Measurements from ENCODE around the gene FOXP4. TPM values are rescaled to one million over a fixed set of nuclear protein-coding genes. Genes with fewer than 3 reads are reported as not detected.
A peak's percentile ranks its signal among the peaks of the same experiment; 100 is the strongest.
"Not testable (repeated sequence)": the region's sequence is repeated elsewhere in the genome, so short reads cannot be mapped to it uniquely, and the experiment has no call there.

The FOXP4 gene
- total and polyA plus RNA-seq, 4 donors, result 9.1 to 36.2 (median 21.5) TPM

DNA sequence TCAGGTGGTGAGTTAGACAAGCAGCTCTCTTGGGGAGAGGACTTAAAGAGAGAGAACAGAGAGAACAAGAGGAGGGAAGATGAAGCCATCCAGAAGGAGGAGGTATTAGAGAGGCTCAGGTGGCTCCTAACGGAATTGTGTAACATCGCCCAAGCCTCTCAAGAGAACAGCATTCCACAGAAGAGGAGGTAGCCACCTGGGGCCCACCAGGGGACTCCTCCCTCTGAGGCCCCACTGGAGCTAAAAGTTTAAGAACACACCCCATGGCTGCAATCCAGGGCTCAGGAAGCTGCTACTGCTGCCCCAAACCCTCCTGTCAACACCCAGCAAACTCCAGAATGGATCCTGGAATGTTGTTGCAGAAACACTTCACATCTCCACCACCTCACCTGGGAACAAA is 68.5 kb downstream of the FOXP4 start:
- no peak for DNase-seq
- no peak overlapping the region for H3K27ac ChIP-seq (ENCODE audit: low read depth in 1 of 2, low read length in 2 of 2)
- WGBS, 2 donors, result 87 to 92% methylated on average over 2 of the region's 2 CpGs
- H3K4me3 ChIP-seq (ENCODE audit: low read length in 2 of 2), result no peak overlapping the region
- no peak for ATAC-seq (ENCODE audit: low FRiP score)
- H3K9me3 ChIP-seq (ENCODE audit: control insufficient read depth, low read length), result no peaks in the 10 kb centered on the region
- intact Hi-C loops (cut with DNase I), result no loop called here
- H3K27me3 ChIP-seq (ENCODE audit: control insufficient read depth in 1 of 2, insufficient read depth in 2 of 2, low read length in 1 of 2), result no peaks in the 10 kb centered on the region
- no peaks in the 10 kb centered on the region for H3K36me3 ChIP-seq (ENCODE audit: control insufficient read depth in 1 of 2, insufficient read depth in 2 of 2, low read length in 1 of 2)
- H3K4me1 ChIP-seq (ENCODE audit: control insufficient read depth in 1 of 2, insufficient read depth in 2 of 2, low read length in 2 of 2), result no peaks in the 10 kb centered on the region

DNA sequence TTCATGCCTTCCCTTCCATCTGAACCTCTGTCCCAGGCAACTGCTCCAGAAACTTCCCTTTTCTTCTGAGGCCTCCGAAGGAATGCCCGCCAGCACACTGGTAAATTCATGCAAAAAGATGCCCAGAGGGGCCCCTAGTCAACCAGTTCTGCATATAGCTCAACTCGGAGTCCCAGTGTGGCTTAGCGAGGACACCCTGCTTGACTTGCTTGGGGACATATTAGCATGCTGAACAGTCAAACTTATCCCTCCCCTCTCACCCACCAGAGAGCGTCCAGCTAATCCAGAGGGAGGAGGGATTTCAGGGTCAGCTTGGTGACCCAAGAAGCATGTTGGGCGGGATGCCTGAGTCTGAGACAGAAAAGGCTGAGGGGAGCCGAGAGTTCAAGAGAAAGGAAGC is 69.1 kb downstream of the FOXP4 start:
- ATAC-seq (ENCODE audit: low FRiP score), result no peak

DNA sequence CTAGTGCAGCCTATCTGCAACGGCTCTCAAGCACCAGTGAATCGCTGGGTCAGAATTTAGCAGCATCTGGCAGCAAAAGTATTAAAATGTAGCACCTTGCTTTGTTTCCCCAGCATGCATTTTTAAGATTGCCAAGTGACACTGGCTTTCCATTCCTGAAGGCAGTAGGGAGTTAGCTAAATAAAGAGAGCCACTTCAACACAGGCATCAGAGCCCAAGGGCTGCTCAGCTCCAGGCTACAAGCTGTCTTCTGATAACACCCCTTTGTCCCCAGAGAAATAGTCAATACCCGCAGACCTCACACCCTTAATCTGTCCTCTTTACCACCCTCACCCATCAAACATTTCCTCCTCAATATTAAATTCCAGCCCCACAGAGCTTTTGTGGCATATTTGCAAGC is 72.4 kb downstream of the FOXP4 start:
- no peak overlapping the region for H3K27ac ChIP-seq (ENCODE audit: low read depth in 1 of 2, low read length in 2 of 2)
- no peaks in the 10 kb centered on the region for H3K36me3 ChIP-seq (ENCODE audit: control insufficient read depth in 1 of 2, insufficient read depth in 2 of 2, low read length in 1 of 2)
- H3K4me1 ChIP-seq (ENCODE audit: control insufficient read depth in 1 of 2, insufficient read depth in 2 of 2, low read length in 2 of 2), result no peaks in the 10 kb centered on the region
- 52 to 57% methylated on average over 3 of the region's 3 CpGs for WGBS, 2 donors
- H3K9me3 ChIP-seq (ENCODE audit: control insufficient read depth, low read length), result peaks cover 10% of the 10 kb centered on the region
- ATAC-seq (ENCODE audit: low FRiP score) (no peak), DNase-seq (no peak)
- no peaks in the 10 kb centered on the region for H3K27me3 ChIP-seq (ENCODE audit: control insufficient read depth in 1 of 2, insufficient read depth in 2 of 2, low read length in 1 of 2)
- H3K4me3 ChIP-seq (ENCODE audit: low read length in 2 of 2), result no peak overlapping the region
- intact Hi-C loops (cut with DNase I), result no loop called here

More for the DNA sequence above, 69.1 kb downstream of the FOXP4 start:
- no peak overlapping the region for H3K4me3 ChIP-seq (ENCODE audit: low read length in 2 of 2)
- no peaks in the 10 kb centered on the region for H3K36me3 ChIP-seq (ENCODE audit: control insufficient read depth in 1 of 2, insufficient read depth in 2 of 2, low read length in 1 of 2)
- DNase-seq, result no peak
- H3K4me1 ChIP-seq (ENCODE audit: control insufficient read depth in 1 of 2, insufficient read depth in 2 of 2, low read length in 2 of 2), result no peaks in the 10 kb centered on the region
- H3K27me3 ChIP-seq (ENCODE audit: control insufficient read depth in 1 of 2, insufficient read depth in 2 of 2, low read length in 1 of 2), result no peaks in the 10 kb centered on the region
- no peaks in the 10 kb centered on the region for H3K9me3 ChIP-seq (ENCODE audit: control insufficient read depth, low read length)
- H3K27ac ChIP-seq (ENCODE audit: low read depth in 1 of 2, low read length in 2 of 2), result no peak overlapping the region
- intact Hi-C loops (cut with DNase I), result no loop called here
- 78 to 83% methylated on average over 7 of the region's 7 CpGs for WGBS, 2 donors

DNA sequence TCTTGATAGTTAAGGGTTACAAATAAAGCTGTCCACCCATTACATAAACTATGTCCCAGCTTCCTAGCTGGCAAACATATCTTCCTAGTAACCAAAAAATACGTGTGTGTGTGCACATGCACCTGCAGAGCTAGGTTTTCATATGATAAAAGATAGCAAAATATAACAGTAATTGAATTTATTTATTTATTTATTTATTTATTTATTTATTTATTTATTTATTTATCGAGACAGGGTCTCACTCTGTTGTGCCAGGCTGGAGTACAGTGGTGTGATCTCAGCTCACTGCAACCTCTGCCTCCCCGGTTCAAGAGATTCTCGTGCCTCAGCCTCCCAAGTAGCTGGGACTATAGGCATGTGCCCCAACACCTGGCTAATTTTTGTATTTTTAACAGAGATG is 73.0 kb downstream of the FOXP4 start:
- H3K27ac ChIP-seq (ENCODE audit: low read depth in 1 of 2, low read length in 2 of 2); H3K36me3 ChIP-seq (ENCODE audit: control insufficient read depth in 1 of 2, insufficient read depth in 2 of 2, low read length in 1 of 2); H3K27me3 ChIP-seq (ENCODE audit: control insufficient read depth in 1 of 2, insufficient read depth in 2 of 2, low read length in 1 of 2); H3K9me3 ChIP-seq (ENCODE audit: control insufficient read depth, low read length); H3K4me3 ChIP-seq (ENCODE audit: low read length in 2 of 2); ATAC-seq (ENCODE audit: low FRiP score); H3K4me1 ChIP-seq (ENCODE audit: control insufficient read depth in 1 of 2, insufficient read depth in 2 of 2, low read length in 2 of 2); intact Hi-C loops (cut with DNase I); DNase-seq: not testable (repeated sequence)
- WGBS, 2 donors, result 80 to 83% methylated on average over 4 of the region's 4 CpGs

DNA sequence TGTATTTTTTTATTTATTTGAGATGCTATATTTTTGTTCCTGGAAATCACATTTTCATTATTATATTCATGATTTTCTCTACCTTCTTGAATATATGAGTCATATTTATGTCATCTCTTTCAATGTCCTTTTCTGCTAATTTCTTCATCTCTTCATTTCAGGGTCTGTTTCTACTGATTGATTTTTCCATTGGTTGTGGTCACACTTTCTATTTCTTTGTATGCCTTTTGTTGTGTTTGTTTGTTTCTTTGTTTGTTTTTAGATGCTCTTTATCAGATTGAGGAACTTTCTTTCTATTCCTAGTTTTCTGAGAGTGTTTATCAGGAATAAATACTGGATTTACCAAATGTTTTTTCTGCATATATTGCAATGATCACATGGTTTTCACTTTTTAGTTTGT is 75.2 kb downstream of the FOXP4 start:
- intact Hi-C loops (cut with DNase I), result no loop called here
- Histone ChIP-seq H3K9me3 (ENCODE audit: control insufficient read depth, low read length) (peaks cover 10% of the 10 kb centered on the region), H3K4me1 (ENCODE audit: control insufficient read depth in 1 of 2, insufficient read depth in 2 of 2, low read length in 2 of 2) (no peaks in the 10 kb centered on the region), H3K4me3 (ENCODE audit: low read length in 2 of 2) (no peak overlapping the region), H3K27me3 (ENCODE audit: control insufficient read depth in 1 of 2, insufficient read depth in 2 of 2, low read length in 1 of 2) (peaks cover 0 to 1% of the 10 kb centered on the region in 2 donors), H3K36me3 (ENCODE audit: control insufficient read depth in 1 of 2, insufficient read depth in 2 of 2, low read length in 1 of 2) (no peaks in the 10 kb centered on the region), H3K27ac (ENCODE audit: low read depth in 1 of 2, low read length in 2 of 2) (no peak overlapping the region)
- ATAC-seq (ENCODE audit: low FRiP score), result no peak
- no peak for DNase-seq

DNA sequence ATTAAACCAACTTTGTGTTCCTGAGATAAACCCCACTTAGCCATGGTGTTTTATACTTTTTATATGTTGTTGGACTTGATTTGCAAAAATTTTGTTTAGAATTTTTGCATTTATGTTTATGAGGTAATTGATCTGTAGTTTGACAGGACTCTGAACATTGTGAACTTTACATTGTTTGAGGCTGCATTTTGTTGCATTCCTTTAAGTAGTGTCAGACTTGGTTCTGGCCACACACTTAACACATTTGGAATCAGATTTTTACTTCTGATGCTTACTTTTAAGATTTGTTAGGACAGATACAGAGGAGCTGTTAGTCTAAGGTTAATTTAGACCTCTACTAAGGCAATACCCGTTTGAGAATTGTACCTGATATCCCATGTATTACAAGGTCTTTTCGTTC is 75.6 kb downstream of the FOXP4 start:
- DNase-seq, result no peak
- Histone ChIP-seq H3K27ac (ENCODE audit: low read depth in 1 of 2, low read length in 2 of 2) (no peak overlapping the region), H3K27me3 (ENCODE audit: control insufficient read depth in 1 of 2, insufficient read depth in 2 of 2, low read length in 1 of 2) (peaks cover 0 to 1% of the 10 kb centered on the region in 2 donors), H3K4me1 (ENCODE audit: control insufficient read depth in 1 of 2, insufficient read depth in 2 of 2, low read length in 2 of 2) (no peaks in the 10 kb centered on the region), H3K9me3 (ENCODE audit: control insufficient read depth, low read length) (peaks cover 10% of the 10 kb centered on the region), H3K4me3 (ENCODE audit: low read length in 2 of 2) (no peak overlapping the region), H3K36me3 (ENCODE audit: control insufficient read depth in 1 of 2, insufficient read depth in 2 of 2, low read length in 1 of 2) (no peaks in the 10 kb centered on the region)
- 29% methylated on average over 2 of the region's 2 CpGs for WGBS, 2 donors
- ATAC-seq (ENCODE audit: low FRiP score), result no peak
- intact Hi-C loops (cut with DNase I), result no loop called here

DNA sequence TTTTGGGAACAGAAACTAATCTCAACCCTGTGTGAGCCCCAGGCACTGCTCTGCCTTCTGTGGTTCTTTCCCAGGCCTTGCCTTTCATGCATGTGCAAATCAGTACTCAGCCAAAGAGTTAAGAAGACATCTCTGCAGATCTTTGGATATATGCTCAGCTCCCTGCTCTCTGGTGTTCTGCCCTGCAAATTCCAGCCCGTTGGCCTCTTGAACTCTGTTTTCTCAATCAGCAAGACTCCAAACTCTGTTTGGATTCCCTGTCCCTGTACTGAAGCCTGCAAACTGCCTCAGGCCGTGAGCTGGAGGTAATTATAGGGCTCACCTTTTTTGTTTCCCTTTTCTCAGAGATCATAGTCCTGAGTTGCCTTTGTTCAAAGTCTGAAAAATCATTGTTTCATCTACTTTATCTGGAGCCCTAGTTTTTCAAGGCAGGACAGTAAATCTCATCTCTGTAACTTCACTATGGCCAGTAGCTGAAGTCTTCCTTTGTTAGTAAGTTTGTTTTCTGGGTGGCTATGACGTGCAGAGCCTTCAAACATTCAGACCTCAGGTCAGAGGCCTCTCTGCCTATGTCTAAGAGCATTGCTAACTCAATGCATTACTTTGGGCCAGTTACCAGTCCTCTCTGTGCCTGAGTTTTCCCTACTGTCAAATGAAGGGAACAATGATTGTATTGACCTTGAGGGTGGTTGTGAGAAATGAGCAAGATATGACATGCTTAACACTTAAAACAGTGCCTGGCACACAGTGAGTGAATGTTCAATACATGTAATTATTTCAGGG is 76.2 kb downstream of the FOXP4 start:
- Histone ChIP-seq H3K36me3 (ENCODE audit: control insufficient read depth in 1 of 2, insufficient read depth in 2 of 2, low read length in 1 of 2) (no peaks in the 10 kb centered on the region), H3K27me3 (ENCODE audit: control insufficient read depth in 1 of 2, insufficient read depth in 2 of 2, low read length in 1 of 2) (peaks cover 0 to 1% of the 10 kb centered on the region in 2 donors), H3K27ac (ENCODE audit: low read depth in 1 of 2, low read length in 2 of 2) (no peak overlapping the region), H3K4me1 (ENCODE audit: control insufficient read depth in 1 of 2, insufficient read depth in 2 of 2, low read length in 2 of 2) (no peaks in the 10 kb centered on the region), H3K4me3 (ENCODE audit: low read length in 2 of 2) (no peak overlapping the region), H3K9me3 (ENCODE audit: control insufficient read depth, low read length) (peaks cover 10% of the 10 kb centered on the region)
- no peak for ATAC-seq (ENCODE audit: low FRiP score)
- 53 to 57% methylated on average over 3 of the region's 3 CpGs for WGBS, 2 donors
- intact Hi-C loops (cut with DNase I), result no loop called here
- no peak for DNase-seq

DNA sequence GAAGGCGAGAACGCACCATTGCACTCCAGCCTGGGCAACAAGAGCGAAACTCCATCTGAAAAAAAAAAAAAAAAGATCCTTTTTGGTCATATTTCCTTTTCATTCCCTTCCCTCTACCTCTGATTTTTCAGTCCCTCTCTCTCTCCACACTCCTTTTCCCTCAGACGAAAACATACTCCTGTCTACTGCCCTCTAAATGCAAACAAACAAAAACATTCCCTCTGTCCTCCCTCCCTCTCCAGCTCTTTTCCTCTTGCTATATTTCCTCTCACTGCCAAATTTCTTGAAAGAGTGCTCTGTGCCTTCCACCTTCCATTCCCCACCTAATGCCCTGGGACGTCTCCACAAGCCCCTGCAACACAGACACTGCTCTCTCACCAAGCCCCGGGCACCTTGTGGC is 77.1 kb downstream of the FOXP4 start:
- Histone ChIP-seq H3K4me1 (ENCODE audit: control insufficient read depth in 1 of 2, insufficient read depth in 2 of 2, low read length in 2 of 2) (no peaks in the 10 kb centered on the region), H3K9me3 (ENCODE audit: control insufficient read depth, low read length) (peaks cover 10% of the 10 kb centered on the region), H3K4me3 (ENCODE audit: low read length in 2 of 2) (no peak overlapping the region), H3K27ac (ENCODE audit: low read depth in 1 of 2, low read length in 2 of 2) (no peak overlapping the region), H3K36me3 (ENCODE audit: control insufficient read depth in 1 of 2, insufficient read depth in 2 of 2, low read length in 1 of 2) (no peaks in the 10 kb centered on the region), H3K27me3 (ENCODE audit: control insufficient read depth in 1 of 2, insufficient read depth in 2 of 2, low read length in 1 of 2) (peaks cover 0 to 1% of the 10 kb centered on the region in 2 donors)
- DNase-seq, result no peak
- ATAC-seq (ENCODE audit: low FRiP score), result no peak
- intact Hi-C loops (cut with DNase I), result no loop called here
- 82 to 83% methylated on average over 6 of the region's 6 CpGs for WGBS, 2 donors

DNA sequence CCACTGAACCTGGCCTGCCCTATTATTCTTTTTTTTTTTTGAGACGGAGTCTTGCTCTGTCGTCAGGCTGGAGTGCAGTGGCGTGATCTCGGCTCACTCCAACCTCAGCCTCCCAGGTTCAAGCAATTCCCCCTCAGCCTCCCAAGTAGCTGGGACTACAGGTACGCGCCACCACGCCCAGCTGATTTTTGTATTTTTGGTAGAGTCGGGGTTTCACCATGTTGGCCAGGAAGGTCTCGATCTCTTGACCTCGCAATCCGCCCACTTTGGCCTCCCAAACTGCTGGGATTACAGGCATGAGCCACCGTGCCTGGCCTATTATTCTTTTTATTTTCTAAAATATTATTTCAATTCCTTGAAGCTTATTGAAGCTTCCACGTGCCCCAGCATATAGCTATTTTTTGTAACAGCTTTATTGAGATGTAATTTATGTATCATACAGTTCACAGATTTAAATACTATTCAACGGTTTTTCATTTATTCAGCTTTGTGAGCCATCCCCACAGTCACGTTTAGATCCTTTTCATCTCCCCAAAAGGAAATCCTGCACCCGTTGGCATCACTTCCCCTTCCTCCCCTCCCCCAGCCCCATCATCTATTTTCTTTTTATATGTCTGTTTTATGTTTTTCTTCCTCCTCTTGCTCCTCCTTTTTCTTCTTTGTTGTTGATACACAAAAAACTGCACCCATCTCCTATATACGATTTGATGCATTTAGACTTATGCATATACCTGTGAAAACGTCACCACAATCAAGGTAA is 78.6 kb downstream of the FOXP4 start:
- intact Hi-C loops (cut with DNase I), result no loop called here
- ATAC-seq (ENCODE audit: low FRiP score) (no peak), DNase-seq (peak in 1 of 2 donors; percentile 24)
- 87 to 89% methylated on average over 18 of the region's 18 CpGs for WGBS, 2 donors
- H3K4me1 ChIP-seq (ENCODE audit: control insufficient read depth in 1 of 2, insufficient read depth in 2 of 2, low read length in 2 of 2), result no peaks in the 10 kb centered on the region
- no peak overlapping the region for H3K4me3 ChIP-seq (ENCODE audit: low read length in 2 of 2)
- no peak overlapping the region for H3K27ac ChIP-seq (ENCODE audit: low read depth in 1 of 2, low read length in 2 of 2)
- peaks cover 10% of the 10 kb centered on the region for H3K9me3 ChIP-seq (ENCODE audit: control insufficient read depth, low read length)
- H3K36me3 ChIP-seq (ENCODE audit: control insufficient read depth in 1 of 2, insufficient read depth in 2 of 2, low read length in 1 of 2), result no peaks in the 10 kb centered on the region
- peaks cover 0 to 1% of the 10 kb centered on the region in 2 donors for H3K27me3 ChIP-seq (ENCODE audit: control insufficient read depth in 1 of 2, insufficient read depth in 2 of 2, low read length in 1 of 2)
